H1 (cell line): Measurements from ENCODE around the gene MEIS3. TPM values are rescaled to one million over a fixed set of nuclear protein-coding genes. Genes with fewer than 3 reads are reported as not detected.
A peak's percentile ranks its signal among the peaks of the same experiment; 100 is the strongest.

Experiments
- CBX8 ChIP-seq: fragments of 300-800, 300-1000 bp; sonication (generic); IDR thresholded peaks from 2 replicates; pipeline ENCODE4 v1.7.1; 2016; ENCODE audit warnings: low read depth, low read length, borderline replicate concordance
- JUND ChIP-seq: IDR thresholded peaks from 2 replicates; pipeline ENCODE4 v1.6.1; 2011; ENCODE audit warnings: mild to moderate bottlenecking, improper control_type of control experiment, low read length
- SIN3A ChIP-seq, 2 experiments: IDR thresholded peaks in 1 of 2; conservative IDR thresholded peaks in 1 of 2; 2 replicates each; pipeline ENCODE4 v1.6.1; 2011 to 2012; ENCODE audit warnings: low read length in 2 of 2, improper control_type of control experiment in 1 of 2, low read depth in 1 of 2, mild to moderate bottlenecking in 1 of 2
- TCF12 ChIP-seq: IDR thresholded peaks from 2 replicates; pipeline ENCODE4 v1.6.1; 2011; ENCODE audit warnings: low read depth, mild to moderate bottlenecking, low read length
- polyA plus RNA-seq, 7 experiments: library from polyadenylated mRNA; depleted of rRNA in 3 of 7; stranded (reverse) in 5 of 7; unstranded in 2 of 7; fragments of >200 nt in 5 of 7; fragments of 200-250 nt in 2 of 7; gene quantifications; 1 replicate in 5 of 7; 2 replicates in 1 of 7; 4 replicates in 1 of 7; pipeline versions ENCODE4 v1.2.1 to v1.2.3, GENCODE V29; 2011 to 2013; ENCODE audit warnings: missing spikeins in 2 of 7, mixed read lengths in 2 of 7
- total RNA-seq: library from RNA; stranded (reverse); fragmentation: NEBNext Ultra II Directional; extraction: Animal tissue kit (Norgen Biotek cat#: 25700); gene quantifications from 2 replicates; pipeline ENCODE4 v1.2.1, GENCODE V29; 2021
- TF ChIP-seq, protein P1 (sequence below): IDR thresholded peaks from 2 replicates; pipeline ENCODE4 v1.6.1; 2011; ENCODE audit warnings: low read depth, mild to moderate bottlenecking, low read length; ENCODE audit not compliant: insufficient read depth

The MEIS3 gene
- total and polyA plus RNA-seq, 2 of the 8 experiments (the other 6 are each of a cell fraction or from before 2014, with no cell fraction given): 24.5 to 28.2 TPM

DNA sequence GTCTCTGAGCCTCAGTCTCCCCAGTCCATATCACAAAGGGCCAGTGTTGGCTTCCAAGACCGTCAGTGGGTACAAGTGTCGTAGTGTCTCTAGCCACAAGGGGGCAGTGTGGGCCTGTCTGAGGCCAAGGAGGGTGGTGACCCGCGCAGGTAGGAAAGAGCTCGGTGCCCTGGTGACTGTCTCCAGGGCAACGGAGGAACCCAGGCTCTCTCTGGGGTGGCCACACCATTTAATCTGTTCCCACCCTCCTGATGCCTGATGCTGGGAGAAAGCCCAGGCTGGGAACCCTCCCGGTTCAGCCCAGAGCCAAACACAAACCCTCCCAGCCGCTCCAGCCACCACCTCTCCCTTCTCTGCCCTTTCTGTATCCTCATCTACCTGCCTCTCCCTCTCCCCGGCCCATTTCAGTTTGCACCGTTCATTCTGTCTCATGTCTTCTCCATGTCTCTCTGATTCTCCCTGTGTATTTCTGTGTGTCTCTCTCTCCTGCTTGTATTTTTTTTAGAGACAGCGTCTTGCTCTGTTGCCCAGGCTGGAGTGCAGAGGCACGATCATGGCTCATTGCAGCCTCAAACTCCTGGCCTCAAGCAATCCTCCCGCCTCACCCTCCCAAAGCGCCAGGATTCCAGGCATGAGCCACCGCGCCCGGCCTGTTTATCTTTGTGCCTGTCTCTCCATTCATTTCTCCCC lies 17.5 kb upstream of the MEIS3 start (continued):
- TF ChIP-seq SIN3A (conservative IDR thresholded peaks at IDR 0.05 in 1 of 2, IDR thresholded peaks at IDR 0.05 in 1 of 2; ENCODE audit: low read depth in 1 of 2, low read length in 2 of 2) (0 out of 4 replicates have a peak, but pooled peaks have one; percentile 44 to 62), TCF12 (no peak), CBX8 (no peak), JUND (no peak)
- TF ChIP-seq, protein P1, sequence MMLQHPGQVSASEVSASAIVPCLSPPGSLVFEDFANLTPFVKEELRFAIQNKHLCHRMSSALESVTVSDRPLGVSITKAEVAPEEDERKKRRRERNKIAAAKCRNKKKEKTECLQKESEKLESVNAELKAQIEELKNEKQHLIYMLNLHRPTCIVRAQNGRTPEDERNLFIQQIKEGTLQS: no peak
